B cell (primary cell): Measurements from ENCODE around the gene FNDC10.

ENCODE experiments used
- CTCF ChIP-seq: fragments of 200-600 bp; IDR thresholded peaks from one replicate; pipeline ENCODE4 v1.8.0; 2022; ENCODE audit warnings: antibody characterized with exemption, mild to moderate bottlenecking
- EZH2 ChIP-seq: IDR thresholded peaks from 2 replicates; pipeline ENCODE4 v1.6.1; 2012; ENCODE audit warnings: borderline replicate concordance, low read depth, mild to moderate bottlenecking, moderate library complexity, low read length; ENCODE audit not compliant: insufficient read depth, poor library complexity, severe bottlenecking

- no peak for TF ChIP-seq CTCF
- TF ChIP-seq EZH2: no peak
These were observed 30.6 kb downstream of the FNDC10 start for GRCh38 chr1:1569341-1569740.
